ENCODE measurements around the gene SMYD3.

GRCh38 chr1:246462986-246463385 is 44.1 kb downstream of the SMYD3 start:
- TF ChIP-seq, protein P1, sequence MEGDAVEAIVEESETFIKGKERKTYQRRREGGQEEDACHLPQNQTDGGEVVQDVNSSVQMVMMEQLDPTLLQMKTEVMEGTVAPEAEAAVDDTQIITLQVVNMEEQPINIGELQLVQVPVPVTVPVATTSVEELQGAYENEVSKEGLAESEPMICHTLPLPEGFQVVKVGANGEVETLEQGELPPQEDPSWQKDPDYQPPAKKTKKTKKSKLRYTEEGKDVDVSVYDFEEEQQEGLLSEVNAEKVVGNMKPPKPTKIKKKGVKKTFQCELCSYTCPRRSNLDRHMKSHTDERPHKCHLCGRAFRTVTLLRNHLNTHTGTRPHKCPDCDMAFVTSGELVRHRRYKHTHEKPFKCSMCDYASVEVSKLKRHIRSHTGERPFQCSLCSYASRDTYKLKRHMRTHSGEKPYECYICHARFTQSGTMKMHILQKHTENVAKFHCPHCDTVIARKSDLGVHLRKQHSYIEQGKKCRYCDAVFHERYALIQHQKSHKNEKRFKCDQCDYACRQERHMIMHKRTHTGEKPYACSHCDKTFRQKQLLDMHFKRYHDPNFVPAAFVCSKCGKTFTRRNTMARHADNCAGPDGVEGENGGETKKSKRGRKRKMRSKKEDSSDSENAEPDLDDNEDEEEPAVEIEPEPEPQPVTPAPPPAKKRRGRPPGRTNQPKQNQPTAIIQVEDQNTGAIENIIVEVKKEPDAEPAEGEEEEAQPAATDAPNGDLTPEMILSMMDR (conservative IDR thresholded peaks at IDR 0.05): no peak
- TF ChIP-seq ZFX (IDR thresholded peaks at IDR 0.05): no peak

Measured in C4-2B (cell line).